HepG2 (cell line): Measurements from ENCODE around the gene GDI1. TPM values are rescaled to one million over a fixed set of nuclear protein-coding genes. Genes with fewer than 3 reads are reported as not detected.
A peak's percentile ranks its signal among the peaks of the same experiment; 100 is the strongest.

ENCODE experiments used
- GATAD1 ChIP-seq: IDR thresholded peaks from 2 replicates; pipeline ENCODE4 v1.6.1; 2016; ENCODE audit warnings: missing genetic modification reagents, missing compliant biosample characterization
- KLF11 ChIP-seq: IDR thresholded peaks from 2 replicates; pipeline ENCODE4 v1.6.1; 2016; ENCODE audit warnings: missing compliant biosample characterization
- NFYB ChIP-seq: sonication (generic); formaldehyde crosslinking; IDR thresholded peaks from 2 replicates; pipeline ENCODE4 v1.4.0; 2020; ENCODE audit warnings: missing genetic modification reagents
- SOX5 ChIP-seq: IDR thresholded peaks from 2 replicates; pipeline ENCODE4 v1.6.1; 2016; ENCODE audit warnings: borderline replicate concordance
- ZNF274 ChIP-seq: sonication (generic); formaldehyde crosslinking; IDR thresholded peaks from 2 replicates; pipeline ENCODE4 v1.5.1; 2020; ENCODE audit warnings: mild to moderate bottlenecking, missing genetic modification reagents
- ZNF431 ChIP-seq: sonication (generic); formaldehyde crosslinking; IDR thresholded peaks from 2 replicates; pipeline ENCODE4 v1.9.0; 2022; ENCODE audit warnings: missing genetic modification reagents, low read depth, mild to moderate bottlenecking, borderline replicate concordance
- ZNF569 ChIP-seq: sonication (generic); formaldehyde crosslinking; IDR thresholded peaks from 2 replicates; pipeline ENCODE4 v1.5.0; 2020; ENCODE audit warnings: mild to moderate bottlenecking, missing genetic modification reagents, moderate library complexity, borderline replicate concordance
- ZNF629 ChIP-seq: sonication (generic); formaldehyde crosslinking; conservative IDR thresholded peaks from 2 replicates; pipeline ENCODE4 v1.5.0; 2020; ENCODE audit warnings: missing genetic modification reagents
- ZNF879 ChIP-seq: sonication (generic); formaldehyde crosslinking; IDR thresholded peaks from 2 replicates; pipeline ENCODE4 v1.8.1; 2023; ENCODE audit warnings: missing genetic modification reagents
- polyA plus RNA-seq, 8 experiments: library from polyadenylated mRNA; depleted of rRNA in 3 of 8; stranded (reverse) in 7 of 8; unstranded in 1 of 8; fragments of >200 nt; fragmentation: Illumina TruSeq in 4 of 8; extraction: Trizol in 4 of 8; gene quantifications; 2 replicates each; pipeline versions ENCODE4 v1.2.1 to v1.2.3, GENCODE V29; 2011 to 2016; ENCODE audit warnings: low read depth in 4 of 8, missing spikeins in 1 of 8, mixed read lengths in 1 of 8; ENCODE audit not compliant: insufficient read depth in 1 of 8
- total RNA-seq, 5 experiments: library from RNA; depleted of rRNA; stranded (reverse); fragments of >200 nt; fragmentation: Illumina TruSeq; extraction: Trizol; gene quantifications; 2 replicates each; pipeline ENCODE4 v1.2.3, GENCODE V29; 2016; ENCODE audit warnings: low read depth in 1 of 5
- TF ChIP-seq, protein P1 (sequence below): sonication (generic); formaldehyde crosslinking; IDR thresholded peaks from 2 replicates; pipeline ENCODE4 v1.5.1; 2020; ENCODE audit warnings: mild to moderate bottlenecking, missing genetic modification reagents
- TF ChIP-seq, protein P2 (sequence below), 2 experiments: sonication (generic) in 1 of 2; formaldehyde crosslinking in 1 of 2; IDR thresholded peaks; 2 replicates each; pipeline versions ENCODE4 v1.4.0 to v1.6.1; 2018 to 2020; ENCODE audit warnings: missing genetic modification reagents in 2 of 2, borderline replicate concordance in 1 of 2, low read depth in 1 of 2, mild to moderate bottlenecking in 1 of 2, missing biosample characterization in 1 of 2
- TF ChIP-seq, protein P3 (sequence below): sonication (generic); formaldehyde crosslinking; IDR thresholded peaks from 2 replicates; pipeline ENCODE4 v1.4.0; 2020; ENCODE audit warnings: missing genetic modification reagents
- TF ChIP-seq, protein P4 (sequence below): sonication (generic); formaldehyde crosslinking; IDR thresholded peaks from 2 replicates; pipeline ENCODE4 v1.4.0; 2020; ENCODE audit warnings: missing genetic modification reagents
- TF ChIP-seq, protein P5 (sequence below): sonication (generic); formaldehyde crosslinking; IDR thresholded peaks from 2 replicates; pipeline ENCODE4 v1.4.0; 2020; ENCODE audit warnings: mild to moderate bottlenecking, missing genetic modification reagents, borderline replicate concordance

The GDI1 gene
- total and polyA plus RNA-seq, 2 of the 13 experiments (the other 11 are each of a cell fraction or from before 2014, with no cell fraction given) = 17.4 to 105 TPM

DNA sequence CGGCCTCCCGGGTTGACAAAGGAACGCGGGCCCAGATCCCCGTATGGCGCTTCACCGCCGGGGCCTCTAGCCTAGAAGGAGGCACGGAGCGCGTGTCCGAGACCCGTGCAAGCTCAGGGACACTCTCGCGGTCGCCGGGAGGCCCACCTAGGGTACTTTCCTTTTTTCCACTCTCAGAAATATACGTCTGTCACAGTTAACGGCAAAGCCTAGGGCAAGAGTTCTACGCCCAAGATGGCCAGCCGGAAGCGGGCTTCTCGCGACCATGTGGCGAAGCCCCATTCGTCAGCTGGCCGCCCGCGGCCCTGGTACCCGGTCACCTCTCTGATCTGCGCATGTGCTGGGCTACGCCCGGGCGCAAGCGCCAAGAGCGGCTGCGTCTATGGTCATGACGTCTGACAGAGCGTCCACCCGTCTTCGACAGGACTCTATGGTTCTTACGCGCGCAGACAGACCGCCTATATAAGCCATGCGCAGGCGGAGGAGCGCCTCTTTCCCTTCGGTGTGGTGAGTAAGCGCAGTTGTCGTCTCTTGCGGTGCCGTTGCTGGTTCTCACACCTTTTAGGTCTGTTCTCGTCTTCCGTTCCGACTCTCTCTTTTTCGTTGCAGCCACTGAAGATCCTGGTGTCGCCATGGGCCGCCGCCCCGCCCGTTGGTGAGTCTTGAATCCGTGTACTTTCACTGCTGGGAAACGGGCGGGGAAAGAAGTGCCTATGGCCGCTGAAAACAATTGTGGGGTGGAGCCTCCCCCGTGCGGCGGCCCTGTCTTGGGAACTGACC is 38.9 kb upstream of the GDI1 start, which contains the start of gene RPL10 (continued):
- TF ChIP-seq, protein P1, sequence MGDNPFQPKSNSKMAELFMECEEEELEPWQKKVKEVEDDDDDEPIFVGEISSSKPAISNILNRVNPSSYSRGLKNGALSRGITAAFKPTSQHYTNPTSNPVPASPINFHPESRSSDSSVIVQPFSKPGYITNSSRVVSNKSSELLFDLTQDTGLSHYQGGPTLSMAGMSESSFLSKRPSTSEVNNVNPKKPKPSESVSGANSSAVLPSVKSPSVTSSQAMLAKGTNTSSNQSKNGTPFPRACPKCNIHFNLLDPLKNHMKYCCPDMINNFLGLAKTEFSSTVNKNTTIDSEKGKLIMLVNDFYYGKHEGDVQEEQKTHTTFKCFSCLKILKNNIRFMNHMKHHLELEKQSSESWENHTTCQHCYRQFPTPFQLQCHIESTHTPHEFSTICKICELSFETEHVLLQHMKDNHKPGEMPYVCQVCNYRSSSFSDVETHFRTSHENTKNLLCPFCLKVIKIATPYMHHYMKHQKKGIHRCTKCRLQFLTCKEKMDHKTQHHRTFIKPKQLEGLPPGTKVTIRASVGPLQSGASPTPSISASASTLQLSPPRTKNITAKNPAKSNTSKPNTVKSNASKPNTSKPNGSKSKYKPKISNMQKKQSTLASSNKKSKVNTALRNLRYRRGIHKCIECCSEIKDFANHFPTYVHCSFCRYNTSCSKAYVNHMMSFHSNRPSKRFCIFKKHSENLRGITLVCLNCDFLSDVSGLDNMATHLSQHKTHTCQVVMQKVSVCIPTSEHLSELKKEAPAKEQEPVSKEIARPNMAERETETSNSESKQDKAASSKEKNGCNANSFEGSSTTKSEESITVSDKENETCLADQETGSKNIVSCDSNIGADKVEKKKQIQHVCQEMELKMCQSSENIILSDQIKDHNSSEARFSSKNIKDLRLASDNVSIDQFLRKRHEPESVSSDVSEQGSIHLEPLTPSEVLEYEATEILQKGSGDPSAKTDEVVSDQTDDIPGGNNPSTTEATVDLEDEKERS (CRISPR knock-in tag) = peak; percentile 26; the same call in 1 of the 2 replicates
- peak; percentile 71 for TF ChIP-seq NFYB (CRISPR knock-in tag)
- TF ChIP-seq GATAD1 = peak; percentile 73
- TF ChIP-seq ZNF431 (CRISPR knock-in tag) = no peak
- 0 out of 2 replicates have a peak, but pooled peaks have one; percentile 40 for TF ChIP-seq ZNF879
- 0 out of 2 replicates have a peak, but pooled peaks have one; percentile 23 for TF ChIP-seq SOX5 (CRISPR knock-in tag)
- TF ChIP-seq, protein P2, sequence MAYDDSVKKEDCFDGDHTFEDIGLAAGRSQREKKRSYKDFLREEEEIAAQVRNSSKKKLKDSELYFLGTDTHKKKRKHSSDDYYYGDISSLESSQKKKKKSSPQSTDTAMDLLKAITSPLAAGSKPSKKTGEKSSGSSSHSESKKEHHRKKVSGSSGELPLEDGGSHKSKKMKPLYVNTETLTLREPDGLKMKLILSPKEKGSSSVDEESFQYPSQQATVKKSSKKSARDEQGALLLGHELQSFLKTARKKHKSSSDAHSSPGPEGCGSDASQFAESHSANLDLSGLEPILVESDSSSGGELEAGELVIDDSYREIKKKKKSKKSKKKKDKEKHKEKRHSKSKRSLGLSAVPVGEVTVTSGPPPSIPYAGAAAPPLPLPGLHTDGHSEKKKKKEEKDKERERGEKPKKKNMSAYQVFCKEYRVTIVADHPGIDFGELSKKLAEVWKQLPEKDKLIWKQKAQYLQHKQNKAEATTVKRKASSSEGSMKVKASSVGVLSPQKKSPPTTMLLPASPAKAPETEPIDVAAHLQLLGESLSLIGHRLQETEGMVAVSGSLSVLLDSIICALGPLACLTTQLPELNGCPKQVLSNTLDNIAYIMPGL (CRISPR knock-in tag; IDR thresholded peaks at IDR 0.05; ENCODE audit: borderline replicate concordance in 1 of 2, low read depth in 1 of 2) = peak in 1 of 2 experiments; percentile 49; a peak in 1 of 4 replicates
- TF ChIP-seq, protein P3, sequence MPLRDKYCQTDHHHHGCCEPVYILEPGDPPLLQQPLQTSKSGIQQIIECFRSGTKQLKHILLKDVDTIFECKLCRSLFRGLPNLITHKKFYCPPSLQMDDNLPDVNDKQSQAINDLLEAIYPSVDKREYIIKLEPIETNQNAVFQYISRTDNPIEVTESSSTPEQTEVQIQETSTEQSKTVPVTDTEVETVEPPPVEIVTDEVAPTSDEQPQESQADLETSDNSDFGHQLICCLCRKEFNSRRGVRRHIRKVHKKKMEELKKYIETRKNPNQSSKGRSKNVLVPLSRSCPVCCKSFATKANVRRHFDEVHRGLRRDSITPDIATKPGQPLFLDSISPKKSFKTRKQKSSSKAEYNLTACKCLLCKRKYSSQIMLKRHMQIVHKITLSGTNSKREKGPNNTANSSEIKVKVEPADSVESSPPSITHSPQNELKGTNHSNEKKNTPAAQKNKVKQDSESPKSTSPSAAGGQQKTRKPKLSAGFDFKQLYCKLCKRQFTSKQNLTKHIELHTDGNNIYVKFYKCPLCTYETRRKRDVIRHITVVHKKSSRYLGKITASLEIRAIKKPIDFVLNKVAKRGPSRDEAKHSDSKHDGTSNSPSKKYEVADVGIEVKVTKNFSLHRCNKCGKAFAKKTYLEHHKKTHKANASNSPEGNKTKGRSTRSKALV (CRISPR knock-in tag) = 0 out of 2 replicates have a peak, but pooled peaks have one; percentile 15
- TF ChIP-seq KLF11 = peak; percentile 63
- 0 out of 2 replicates have a peak, but pooled peaks have one; percentile 66 for TF ChIP-seq ZNF569 (CRISPR knock-in tag)
- TF ChIP-seq ZNF274 (CRISPR knock-in tag) = no peak; the same call in 1 of the 2 replicates
- no peak for TF ChIP-seq ZNF629 (CRISPR knock-in tag)
- TF ChIP-seq, protein P4, sequence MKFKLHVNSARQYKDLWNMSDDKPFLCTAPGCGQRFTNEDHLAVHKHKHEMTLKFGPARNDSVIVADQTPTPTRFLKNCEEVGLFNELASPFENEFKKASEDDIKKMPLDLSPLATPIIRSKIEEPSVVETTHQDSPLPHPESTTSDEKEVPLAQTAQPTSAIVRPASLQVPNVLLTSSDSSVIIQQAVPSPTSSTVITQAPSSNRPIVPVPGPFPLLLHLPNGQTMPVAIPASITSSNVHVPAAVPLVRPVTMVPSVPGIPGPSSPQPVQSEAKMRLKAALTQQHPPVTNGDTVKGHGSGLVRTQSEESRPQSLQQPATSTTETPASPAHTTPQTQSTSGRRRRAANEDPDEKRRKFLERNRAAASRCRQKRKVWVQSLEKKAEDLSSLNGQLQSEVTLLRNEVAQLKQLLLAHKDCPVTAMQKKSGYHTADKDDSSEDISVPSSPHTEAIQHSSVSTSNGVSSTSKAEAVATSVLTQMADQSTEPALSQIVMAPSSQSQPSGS (CRISPR knock-in tag) = peak; percentile 76
- TF ChIP-seq, protein P5, sequence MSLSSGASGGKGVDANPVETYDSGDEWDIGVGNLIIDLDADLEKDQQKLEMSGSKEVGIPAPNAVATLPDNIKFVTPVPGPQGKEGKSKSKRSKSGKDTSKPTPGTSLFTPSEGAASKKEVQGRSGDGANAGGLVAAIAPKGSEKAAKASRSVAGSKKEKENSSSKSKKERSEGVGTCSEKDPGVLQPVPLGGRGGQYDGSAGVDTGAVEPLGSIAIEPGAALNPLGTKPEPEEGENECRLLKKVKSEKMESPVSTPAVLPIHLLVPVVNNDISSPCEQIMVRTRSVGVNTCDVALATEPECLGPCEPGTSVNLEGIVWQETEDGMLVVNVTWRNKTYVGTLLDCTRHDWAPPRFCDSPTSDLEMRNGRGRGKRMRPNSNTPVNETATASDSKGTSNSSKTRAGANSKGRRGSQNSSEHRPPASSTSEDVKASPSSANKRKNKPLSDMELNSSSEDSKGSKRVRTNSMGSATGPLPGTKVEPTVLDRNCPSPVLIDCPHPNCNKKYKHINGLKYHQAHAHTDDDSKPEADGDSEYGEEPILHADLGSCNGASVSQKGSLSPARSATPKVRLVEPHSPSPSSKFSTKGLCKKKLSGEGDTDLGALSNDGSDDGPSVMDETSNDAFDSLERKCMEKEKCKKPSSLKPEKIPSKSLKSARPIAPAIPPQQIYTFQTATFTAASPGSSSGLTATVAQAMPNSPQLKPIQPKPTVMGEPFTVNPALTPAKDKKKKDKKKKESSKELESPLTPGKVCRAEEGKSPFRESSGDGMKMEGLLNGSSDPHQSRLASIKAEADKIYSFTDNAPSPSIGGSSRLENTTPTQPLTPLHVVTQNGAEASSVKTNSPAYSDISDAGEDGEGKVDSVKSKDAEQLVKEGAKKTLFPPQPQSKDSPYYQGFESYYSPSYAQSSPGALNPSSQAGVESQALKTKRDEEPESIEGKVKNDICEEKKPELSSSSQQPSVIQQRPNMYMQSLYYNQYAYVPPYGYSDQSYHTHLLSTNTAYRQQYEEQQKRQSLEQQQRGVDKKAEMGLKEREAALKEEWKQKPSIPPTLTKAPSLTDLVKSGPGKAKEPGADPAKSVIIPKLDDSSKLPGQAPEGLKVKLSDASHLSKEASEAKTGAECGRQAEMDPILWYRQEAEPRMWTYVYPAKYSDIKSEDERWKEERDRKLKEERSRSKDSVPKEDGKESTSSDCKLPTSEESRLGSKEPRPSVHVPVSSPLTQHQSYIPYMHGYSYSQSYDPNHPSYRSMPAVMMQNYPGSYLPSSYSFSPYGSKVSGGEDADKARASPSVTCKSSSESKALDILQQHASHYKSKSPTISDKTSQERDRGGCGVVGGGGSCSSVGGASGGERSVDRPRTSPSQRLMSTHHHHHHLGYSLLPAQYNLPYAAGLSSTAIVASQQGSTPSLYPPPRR (CRISPR knock-in tag) = no peak
